Jurkat, Clone E6-1 (cell line): ENCODE data around the gene SLC7A5.
A peak's percentile ranks its signal among the peaks of the same experiment; 100 is the strongest.
"Not testable (repeated sequence)": the region's sequence is repeated elsewhere in the genome, so short reads cannot be mapped to it uniquely, and the experiment has no call there.

Experiments used
- DNase-seq: peaks from one replicate; pipeline ENCODE4 v3.0.0-alpha.2; 2011; ENCODE audit warnings: low read depth, low spot score
- H3K4me3 ChIP-seq: 2 replicates; pipeline ENCODE4 v1.5.1; 2011; ENCODE audit warnings: mild to moderate bottlenecking, low read length, control low read depth, moderate library complexity

SLC7A5 gene

DNA sequence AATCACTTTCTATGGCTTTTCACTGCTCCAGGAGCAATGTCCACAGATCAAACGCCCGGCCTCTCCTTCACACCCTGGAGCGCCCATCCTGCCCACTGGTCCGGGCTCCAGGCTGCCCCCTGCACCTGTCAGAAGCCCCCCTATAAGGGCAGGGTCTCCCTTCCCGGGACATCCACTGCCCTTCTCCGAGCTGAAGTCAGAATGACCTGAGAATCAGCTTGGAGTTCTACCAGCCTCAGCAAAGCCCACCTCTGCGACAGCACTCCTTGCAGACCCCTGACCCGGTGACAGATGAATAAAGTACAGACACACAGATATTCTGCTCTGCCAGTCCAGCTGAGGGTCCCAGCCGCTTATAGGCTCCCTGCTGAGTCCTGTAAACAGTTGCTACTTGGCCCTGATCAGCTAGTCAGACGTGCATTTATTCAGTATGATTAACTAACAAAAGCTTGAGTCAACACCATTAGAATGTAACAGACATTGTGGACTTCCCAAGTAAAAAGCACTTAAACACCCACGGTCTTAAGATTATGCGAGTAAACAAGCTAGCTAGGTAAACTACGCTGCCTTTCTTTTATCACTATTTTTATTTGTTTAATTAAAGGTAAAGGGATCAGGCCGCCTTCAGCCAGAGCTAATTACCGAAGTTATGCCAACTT lies 4.8 kb downstream of the SLC7A5 start:
- no peak for DNase-seq
- H3K4me3 ChIP-seq: no peak overlapping the region

- not testable (repeated sequence) for H3K4me3 ChIP-seq, DNase-seq
Measured at GRCh38 chr16:87863327-87863635, 6.0 kb downstream of the SLC7A5 start.

DNA sequence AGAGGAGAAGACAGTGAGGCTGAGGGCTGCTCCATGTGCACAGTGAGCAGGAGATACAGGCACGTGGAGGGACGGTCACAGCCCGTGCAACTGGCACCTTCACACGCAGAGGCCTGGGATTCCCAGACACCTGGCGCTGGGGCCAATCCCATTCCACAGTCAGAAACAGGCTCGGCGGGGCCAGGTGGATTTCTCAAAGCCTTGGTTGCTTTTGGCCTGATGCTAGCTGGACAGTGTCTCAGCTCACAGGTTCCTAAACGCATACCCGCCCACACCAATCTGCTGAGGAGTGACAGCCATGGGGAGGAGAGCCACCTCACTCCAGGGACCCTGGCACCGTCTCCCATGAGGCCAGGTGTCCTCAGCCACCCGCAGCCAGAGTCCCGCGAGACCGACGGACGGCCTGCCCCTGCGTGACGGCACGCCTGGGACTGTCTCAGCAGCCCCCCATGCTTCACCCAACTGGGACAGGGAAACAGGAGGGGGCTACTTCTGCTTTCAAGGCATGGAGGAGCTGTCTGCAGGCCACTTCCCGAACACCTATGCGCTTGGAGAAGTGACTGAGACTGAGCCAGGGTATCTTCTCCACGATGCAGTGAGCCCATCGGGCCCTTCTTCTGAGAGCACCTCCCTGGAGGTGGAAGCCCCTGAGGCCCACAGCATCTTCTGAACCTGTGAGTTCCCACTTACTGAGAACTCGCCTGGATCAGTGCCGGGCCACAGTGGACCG lies 6.5 kb downstream of the SLC7A5 start:
- DNase-seq, H3K4me3 ChIP-seq: not testable (repeated sequence)

DNA sequence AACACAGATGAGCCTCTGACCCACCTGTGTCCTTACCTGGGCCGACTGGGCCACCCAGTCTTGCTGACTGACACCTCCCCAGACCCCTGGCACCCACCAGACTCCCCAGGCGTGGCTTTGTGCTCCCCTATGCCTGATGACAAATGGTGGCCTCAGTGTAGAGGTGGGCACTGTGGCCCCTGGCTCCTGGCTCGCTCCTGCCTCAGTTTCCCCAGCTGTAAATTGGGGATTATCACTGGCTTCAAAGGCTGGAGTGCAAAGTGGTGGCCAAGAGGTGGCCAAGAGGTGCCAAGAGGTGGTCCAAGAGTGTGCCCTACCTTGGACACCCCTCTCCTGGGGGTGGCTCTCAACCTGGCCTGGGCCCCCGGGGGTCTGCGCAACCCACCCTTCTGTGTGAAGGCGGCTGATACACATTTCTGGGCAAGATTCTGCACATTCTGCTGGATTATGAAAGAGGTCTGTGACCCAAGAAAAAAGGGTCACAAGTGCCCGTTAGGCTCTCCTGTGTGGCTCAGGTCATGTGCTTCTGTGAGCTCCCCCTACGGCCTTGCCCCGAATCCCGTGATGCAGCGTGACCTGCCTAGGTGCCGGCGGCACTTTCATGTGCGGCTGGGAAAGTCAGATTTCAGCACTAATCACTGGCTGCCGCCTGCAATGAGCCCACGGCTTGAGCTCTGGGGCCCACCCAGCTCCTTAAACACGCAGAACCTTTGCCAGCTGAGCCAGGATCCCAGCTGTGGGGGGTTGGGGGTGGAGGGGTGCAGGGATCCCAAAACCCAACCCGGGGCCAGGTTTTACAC lies 7.8 kb downstream of the SLC7A5 start:
- DNase-seq, H3K4me3 ChIP-seq: not testable (repeated sequence)

DNA sequence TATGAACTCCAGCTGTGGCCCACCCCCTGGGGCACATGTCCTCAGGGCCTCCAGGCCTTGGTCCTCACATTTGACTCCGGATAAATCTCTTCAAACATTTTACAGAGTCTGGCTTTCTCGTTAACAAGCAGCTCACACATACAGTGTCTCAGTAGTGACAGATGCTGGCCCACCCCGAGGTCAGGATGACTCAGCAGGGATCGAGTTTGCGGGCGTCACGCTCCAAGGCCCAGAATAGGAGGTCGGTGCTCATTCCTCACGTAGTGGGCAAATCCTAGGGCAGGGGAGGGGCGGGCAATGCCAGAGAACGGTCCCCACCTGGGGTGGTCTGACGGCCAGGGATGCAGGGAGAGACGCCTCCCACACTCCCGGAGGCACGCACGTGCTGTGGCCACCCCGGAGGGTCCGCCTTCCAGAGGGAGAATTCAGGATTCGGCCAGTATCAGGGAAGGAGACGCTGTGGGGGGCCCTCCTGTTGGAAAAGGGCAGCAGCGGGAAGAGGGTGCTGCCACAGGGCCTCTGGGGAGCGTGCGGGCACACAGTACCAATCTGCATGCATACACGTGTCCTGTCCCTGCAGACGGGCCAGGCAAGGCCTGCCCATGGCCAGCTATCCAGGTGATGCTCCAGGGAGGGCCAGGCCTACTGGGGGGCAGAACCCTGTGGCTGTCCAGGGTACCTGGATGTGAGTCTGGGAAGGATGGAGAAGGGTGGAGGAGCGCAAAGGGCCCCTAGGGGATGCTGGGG lies 8.6 kb downstream of the SLC7A5 start:
- H3K4me3 ChIP-seq: no peak overlapping the region
- DNase-seq: no peak

DNA sequence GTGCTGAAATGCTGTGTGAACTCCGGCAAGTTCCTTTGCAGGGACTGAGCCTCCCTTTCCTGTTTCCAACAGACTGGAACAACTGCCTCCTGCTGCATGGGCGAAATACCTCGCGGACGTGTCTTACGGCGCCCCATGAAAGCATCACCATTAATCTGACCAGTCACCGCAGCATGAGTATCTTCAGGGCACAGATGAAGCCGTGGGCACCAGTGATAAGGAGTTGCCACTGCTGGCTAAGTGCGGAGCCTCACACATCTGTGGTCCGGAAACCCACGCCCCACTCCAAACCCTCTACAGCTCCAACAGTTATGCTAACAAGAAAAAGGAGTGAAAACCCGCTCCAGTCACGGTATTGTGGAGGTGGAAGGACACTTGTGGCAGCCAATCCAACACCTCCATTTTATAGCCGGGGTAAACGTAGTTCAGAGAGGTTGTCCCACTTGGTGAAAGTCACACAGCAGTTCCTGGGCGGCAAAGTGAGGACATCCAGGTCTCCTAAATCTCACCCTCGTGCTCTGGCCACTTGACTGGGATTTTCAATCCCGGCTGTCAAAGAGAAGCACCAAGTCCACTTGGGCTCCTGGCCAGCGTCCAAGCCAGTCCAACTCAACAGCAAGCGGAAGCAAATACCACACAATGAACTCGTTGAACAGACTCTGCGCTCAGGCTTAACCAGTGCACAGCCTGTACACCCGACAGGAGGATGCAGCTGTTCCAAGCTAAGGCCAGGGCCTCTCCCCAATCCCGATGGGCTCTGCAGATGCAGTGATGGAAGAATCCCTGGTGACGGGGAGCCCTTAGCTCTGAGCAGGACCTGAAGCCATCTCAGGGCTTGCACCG lies 10.9 kb downstream of the SLC7A5 start:
- H3K4me3 ChIP-seq, DNase-seq: not testable (repeated sequence)

GRCh38 chr16:87856791-87857228 lies 12.5 kb downstream of the SLC7A5 start:
- H3K4me3 ChIP-seq: no peak overlapping the region
- DNase-seq: no peak

- no peak for DNase-seq
- no peak overlapping the region for H3K4me3 ChIP-seq
Measured at GRCh38 chr16:87855852-87856715, 13.2 kb downstream of the SLC7A5 start.

- no peak overlapping the region for H3K4me3 ChIP-seq
- DNase-seq: no peak
Measured at GRCh38 chr16:87854907-87855683, 14.2 kb downstream of the SLC7A5 start.

DNA sequence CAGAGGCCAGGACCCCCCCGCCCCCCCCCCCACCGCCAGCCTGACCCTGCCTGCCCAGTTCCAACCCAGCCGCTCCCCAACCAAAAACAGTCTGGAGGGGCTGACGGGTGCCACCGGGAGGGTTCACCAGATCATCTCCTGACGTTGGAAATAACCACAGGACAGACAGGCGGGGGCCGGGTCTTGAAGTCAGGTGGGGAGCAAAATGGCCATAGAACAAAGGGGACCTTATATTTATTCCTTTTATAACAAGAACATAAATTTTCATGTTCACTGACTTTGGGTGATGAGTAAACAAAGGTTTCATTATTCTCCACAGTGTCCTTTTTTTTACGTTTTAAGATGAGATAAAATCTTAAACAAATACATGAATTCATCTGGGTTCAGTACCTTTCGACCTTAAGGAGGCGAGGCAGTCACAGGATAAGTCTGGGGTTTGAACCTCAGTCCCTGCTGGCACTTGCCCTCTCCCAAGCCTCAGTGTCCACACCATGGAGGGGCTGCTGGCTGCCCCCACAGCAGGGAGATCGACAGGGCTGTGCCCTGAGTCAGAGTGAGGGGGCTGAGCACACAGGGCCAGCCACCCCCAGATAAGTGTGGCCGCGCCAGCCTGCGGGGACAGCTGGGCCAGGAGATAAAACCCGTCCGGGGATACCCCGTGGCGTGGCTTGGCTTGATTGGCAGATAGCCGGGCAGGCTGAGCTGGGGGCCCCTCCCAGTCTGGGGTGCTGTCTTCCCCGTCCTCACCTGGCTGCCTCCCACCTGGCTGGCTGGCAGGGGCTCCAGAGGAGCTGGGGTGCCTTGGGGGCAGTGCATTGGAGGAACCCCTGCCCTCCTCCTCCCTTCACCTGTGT lies 15.0 kb downstream of the SLC7A5 start:
- H3K4me3 ChIP-seq: no peak overlapping the region
- DNase-seq: no peak

DNA sequence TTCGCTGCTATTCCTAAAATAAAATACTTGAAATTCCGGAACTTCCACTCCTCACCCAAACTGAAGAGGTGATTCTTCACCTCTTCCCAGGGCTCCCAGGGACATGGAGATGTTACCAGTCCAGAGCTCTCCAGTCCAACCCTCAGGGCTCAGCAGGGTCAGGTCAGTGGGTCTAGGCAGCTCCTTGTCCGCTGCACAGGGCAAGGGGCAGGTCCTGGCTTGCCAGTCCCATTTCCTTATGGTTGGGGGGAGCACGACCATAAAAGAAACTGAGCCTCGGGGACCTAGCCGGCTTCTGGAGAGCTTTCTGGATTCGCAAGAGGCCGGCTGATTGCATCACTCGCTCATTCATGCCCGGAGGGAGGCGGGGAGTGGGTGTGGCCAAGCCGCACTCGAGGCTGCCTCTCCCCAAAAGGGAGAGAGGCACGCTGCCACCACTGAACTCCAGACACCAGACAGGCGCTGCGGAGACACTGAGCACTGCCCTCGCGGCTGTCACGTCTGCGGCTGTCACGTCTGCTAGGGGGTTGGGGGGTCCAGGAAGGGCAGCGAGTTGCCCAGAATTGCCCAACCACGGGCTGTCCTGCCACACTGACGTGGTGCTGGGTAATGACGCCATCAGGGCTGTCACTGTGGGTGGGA lies 15.8 kb downstream of the SLC7A5 start:
- peak; percentile 82 for DNase-seq
- H3K4me3 ChIP-seq: no peak overlapping the region

- no peak overlapping the region for H3K4me3 ChIP-seq
Measured at GRCh38 chr16:87851601-87852000, 17.7 kb downstream of the SLC7A5 start.

DNA sequence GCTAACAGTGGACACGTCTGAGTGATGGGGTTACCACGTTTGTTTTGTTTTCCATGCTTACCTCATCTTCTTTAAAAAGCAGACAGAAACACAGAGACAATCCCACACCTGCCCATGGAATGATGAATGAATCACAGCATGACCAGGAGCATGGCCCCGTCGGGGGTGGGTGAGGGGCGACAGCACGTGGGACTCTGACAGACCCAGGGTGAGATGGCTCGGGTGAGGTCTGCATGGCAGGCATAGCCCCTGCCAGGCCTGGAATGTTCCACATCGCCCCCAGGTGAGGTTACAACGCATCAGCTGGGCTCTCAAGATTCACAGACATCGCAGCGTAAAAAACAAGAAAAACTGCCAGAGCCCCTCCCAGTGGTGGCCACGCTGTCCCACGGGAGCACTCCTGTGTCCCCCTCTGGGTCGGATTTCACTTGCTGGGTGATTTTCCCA lies 18.1 kb downstream of the SLC7A5 start:
- DNase-seq: no peak
- no peak overlapping the region for H3K4me3 ChIP-seq

More at GRCh38 chr16:87851601-87852000, 17.7 kb downstream of the SLC7A5 start:
- no peak for DNase-seq

DNA sequence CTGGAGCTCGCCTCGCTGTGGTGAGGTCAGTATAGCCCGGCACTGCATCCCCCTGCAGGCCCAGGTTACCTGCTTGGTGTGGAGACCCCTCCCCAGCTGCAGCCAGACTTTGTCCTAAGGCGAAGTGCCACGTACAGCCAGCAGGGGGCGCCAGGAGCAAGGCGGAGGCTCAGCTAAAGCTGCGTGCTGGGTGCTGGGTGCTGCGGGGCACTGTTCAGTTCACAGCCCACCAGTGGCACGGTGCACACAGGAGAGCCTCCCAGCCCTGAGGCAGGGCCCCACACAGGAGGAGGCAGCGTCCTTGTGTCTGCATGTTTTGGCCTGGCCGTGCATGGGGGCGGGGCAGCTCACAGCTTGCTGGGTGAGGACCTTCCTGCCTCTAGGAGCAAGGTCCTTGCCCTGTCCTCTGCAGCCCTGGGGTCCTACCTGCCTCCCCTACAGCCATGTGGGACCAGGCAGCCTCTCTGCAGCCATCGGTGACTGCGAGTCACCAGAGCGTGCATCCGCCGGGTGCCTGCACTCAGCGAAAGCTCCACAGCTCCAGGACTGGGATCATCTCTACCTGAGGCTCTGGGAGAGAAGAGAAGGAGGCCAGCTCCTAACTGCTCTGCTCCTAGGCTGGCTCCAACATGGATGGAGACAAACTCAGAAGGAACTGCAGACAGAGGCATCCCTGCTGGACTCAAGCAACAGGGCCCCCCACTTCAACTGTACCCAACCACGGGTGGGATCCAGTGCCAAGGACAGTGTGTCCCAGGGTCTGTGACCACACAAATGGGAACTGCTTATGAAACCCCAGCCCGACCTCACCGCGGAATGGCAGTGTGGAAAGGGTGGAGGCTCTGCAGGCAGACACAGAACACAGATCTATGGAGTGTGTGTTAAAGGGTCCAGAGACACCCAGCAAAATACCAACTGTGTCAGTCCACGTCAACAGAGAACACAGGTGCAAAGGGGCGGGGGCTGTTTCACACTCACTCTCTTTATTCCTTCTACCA lies 19.0 kb downstream of the SLC7A5 start:
- DNase-seq: peak; percentile 53
- H3K4me3 ChIP-seq: no peak overlapping the region
